Right lobe of liver (tissue), 6 donors: ENCODE measurements around the gene PSIP1. TPM values are rescaled to one million over a fixed set of nuclear protein-coding genes. Genes with fewer than 3 reads are reported as not detected.

Source experiments
- ATAC-seq, 4 donors: fragments of 200-7000 bp; cut with Tn5 transposase; one replicate each; pipeline ENCODE4 v1.9.1; 2020; ENCODE audit warnings: mild to moderate bottlenecking in 4 of 4, moderate library complexity in 4 of 4
- DNase-seq, 3 donors: peaks; one replicate each; pipeline ENCODE4 v3.0.0-alpha.2; 2020
- H3K27ac ChIP-seq, 3 donors: fragments of 200-600 bp; one replicate each; pipeline ENCODE4 v1.8.0; 2022
- H3K27me3 ChIP-seq, 2 donors: fragments of 200-600 bp; one replicate each; pipeline ENCODE4 v1.8.0; 2022
- H3K36me3 ChIP-seq, 4 donors: fragments of 200-600 bp; sonication (generic) in 1 of 4; one replicate each; pipeline versions ENCODE4 v1.5.1 to v1.8.0; 2017 to 2022; ENCODE audit warnings: control low read depth in 1 of 4
- H3K4me1 ChIP-seq, 4 donors: fragments of 200-600 bp; sonication (generic) in 1 of 4; one replicate each; pipeline versions ENCODE4 v1.5.1 to v1.8.0; 2017 to 2022; ENCODE audit warnings: control low read depth in 1 of 4
- H3K4me3 ChIP-seq, 3 donors: fragments of 200-600 bp; one replicate each; pipeline ENCODE4 v1.8.0; 2022
- H3K9me3 ChIP-seq, 4 donors: fragments of 200-600 bp; sonication (generic) in 1 of 4; one replicate each; pipeline versions ENCODE4 v1.5.1 to v1.8.0; 2017 to 2022; ENCODE audit warnings: control low read depth in 1 of 4
- POLR2A ChIP-seq: fragments of 450-650 bp; IDR thresholded peaks from one replicate; pipeline ENCODE4 v1.6.1; 2017; ENCODE audit warnings: antibody characterized with exemption, mild to moderate bottlenecking
- WGBS: methylation state at CpG from one replicate; pipeline ENCODE4 v1.1.6; 2018; ENCODE audit warnings: low coverage, low lambda C conversion rate; ENCODE audit not compliant: insufficient coverage; ENCODE audit errors: missing lambda C conversion rate; 5-methylcytosine and 5-hydroxymethylcytosine counted together
- intact Hi-C, 2 donors: fragments of 100-400 bp; cut with DNase I; formaldehyde crosslinking; loops; one replicate each; pipeline versions ENCODE4 v1.11.2 to v1.14.1; 2022
- total RNA-seq, 6 experiments: library from RNA; depleted of rRNA in 2 of 6; stranded (reverse); fragments of >200 nt in 2 of 6; fragmentation: NEBNext Ultra II Directional in 3 of 6; extraction: Animal tissue kit (Norgen Biotek cat#: 25700) in 3 of 6; gene quantifications; one replicate each; pipeline versions ENCODE4 v1.1.0 to v1.2.4, GENCODE V29; 2016 to 2023
- TF ChIP-seq, protein P1 (sequence below), 4 donors: fragments of 200-600 bp in 3 of 4; fragments of 450-650 bp in 1 of 4; IDR thresholded peaks; one replicate each; pipeline versions ENCODE4 v1.5.1 to v1.8.0; 2016 to 2022; ENCODE audit warnings: antibody characterized with exemption in 4 of 4, mild to moderate bottlenecking in 2 of 4
- donor health status: DM: no; HTN: yes; CAD: no.
- donor health status: DM: no; HTN: no; CAD: no.
- donor health status: DM: no; HTN: no; CAD: no.
- donor health status: DM: no; HTN: yes; CAD: no.
- donor health status: DM: no; HTN: yes; CAD: no.

PSIP1 gene
- total RNA-seq, 6 experiments from 2014 or later = 8.4 to 19.0 (median 12.0) TPM

DNA sequence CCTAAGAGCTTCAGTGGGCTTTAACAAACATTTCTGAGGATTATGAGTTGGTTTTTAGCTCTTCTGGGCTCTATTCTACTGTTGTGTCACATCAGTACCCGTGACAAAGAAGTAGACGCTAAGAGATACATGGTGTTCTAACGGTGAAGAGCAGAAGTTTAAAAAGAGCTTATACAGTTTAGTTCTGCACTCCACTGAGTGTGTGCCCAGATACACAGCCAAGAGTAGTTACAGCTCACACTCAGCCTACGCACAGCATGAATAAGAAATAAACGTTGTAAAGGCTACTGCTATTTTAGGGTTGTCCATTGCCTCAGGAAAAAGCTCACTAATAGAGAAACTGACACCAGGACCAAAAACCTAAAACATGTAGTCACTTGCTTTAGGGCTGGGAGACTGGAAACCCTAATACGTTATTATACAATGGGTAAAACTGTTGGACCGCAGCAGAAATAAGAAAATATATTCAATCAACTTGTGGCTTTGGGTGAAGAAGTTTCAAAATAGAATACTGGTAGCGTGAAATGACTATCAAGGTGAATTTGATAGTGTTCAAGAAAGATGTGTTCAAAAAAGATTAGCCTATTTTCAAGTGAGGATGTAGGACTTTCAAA is 34.7 kb downstream of the PSIP1 start:
- no peak for DNase-seq
- H3K4me1 ChIP-seq = peaks cover 0 to 15% (median 0%) of the 10 kb centered on the region in 4 donors
- intact Hi-C loops = no loop called here
- H3K36me3 ChIP-seq = peaks cover 0 to 3% (median under 1%) of the 10 kb centered on the region in 4 donors
- no peak for TF ChIP-seq POLR2A
- TF ChIP-seq, protein P1, sequence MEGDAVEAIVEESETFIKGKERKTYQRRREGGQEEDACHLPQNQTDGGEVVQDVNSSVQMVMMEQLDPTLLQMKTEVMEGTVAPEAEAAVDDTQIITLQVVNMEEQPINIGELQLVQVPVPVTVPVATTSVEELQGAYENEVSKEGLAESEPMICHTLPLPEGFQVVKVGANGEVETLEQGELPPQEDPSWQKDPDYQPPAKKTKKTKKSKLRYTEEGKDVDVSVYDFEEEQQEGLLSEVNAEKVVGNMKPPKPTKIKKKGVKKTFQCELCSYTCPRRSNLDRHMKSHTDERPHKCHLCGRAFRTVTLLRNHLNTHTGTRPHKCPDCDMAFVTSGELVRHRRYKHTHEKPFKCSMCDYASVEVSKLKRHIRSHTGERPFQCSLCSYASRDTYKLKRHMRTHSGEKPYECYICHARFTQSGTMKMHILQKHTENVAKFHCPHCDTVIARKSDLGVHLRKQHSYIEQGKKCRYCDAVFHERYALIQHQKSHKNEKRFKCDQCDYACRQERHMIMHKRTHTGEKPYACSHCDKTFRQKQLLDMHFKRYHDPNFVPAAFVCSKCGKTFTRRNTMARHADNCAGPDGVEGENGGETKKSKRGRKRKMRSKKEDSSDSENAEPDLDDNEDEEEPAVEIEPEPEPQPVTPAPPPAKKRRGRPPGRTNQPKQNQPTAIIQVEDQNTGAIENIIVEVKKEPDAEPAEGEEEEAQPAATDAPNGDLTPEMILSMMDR (IDR thresholded peaks at IDR 0.05) = no peak
- no peaks in the 10 kb centered on the region for H3K9me3 ChIP-seq
- no peak overlapping the region for H3K4me3 ChIP-seq
- no peak for ATAC-seq
- H3K27me3 ChIP-seq = no peaks in the 10 kb centered on the region
- no peak overlapping the region for H3K27ac ChIP-seq
- 91% methylated on average over 8 of the region's 8 CpGs for WGBS

DNA sequence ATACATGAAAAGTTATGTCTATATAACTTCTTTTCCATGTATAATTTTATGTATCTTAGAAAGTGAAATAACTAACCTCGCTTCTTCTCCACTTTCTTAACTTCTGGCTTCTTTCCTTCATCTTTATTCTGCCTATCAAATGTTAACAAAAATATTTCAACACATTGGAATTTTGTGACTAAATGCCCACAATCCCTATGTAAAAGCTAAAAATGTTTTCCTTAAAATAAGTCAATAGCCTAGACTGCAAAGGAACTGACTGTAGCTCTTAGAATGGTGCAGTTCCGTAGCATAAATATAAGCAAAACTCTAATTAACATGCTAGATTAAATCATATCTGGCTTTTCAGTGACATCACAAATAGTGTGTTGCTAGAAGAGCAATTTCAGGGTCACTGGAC is 40.9 kb downstream of the PSIP1 start:
- 86% methylated on average over 2 of the region's 2 CpGs for WGBS
- H3K27ac ChIP-seq = no peak overlapping the region

DNA sequence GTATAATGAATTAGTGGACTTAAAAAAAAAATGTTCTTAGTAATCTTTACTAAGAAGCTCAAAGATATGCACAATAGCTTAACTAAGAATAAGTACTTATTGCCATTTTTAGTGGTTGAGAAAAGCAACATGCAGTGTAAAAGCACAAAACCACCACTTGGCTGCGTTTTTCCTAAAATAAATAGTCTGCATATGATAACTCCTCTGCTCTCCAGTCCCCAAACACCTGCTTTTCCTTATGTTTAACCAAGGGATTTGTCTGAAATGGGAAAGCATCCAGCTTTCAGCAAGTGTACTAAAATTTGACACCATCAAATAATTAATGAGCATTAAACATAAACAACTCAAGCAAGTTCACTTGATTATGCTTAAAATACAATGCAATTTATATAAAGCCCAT is 41.4 kb downstream of the PSIP1 start:
- no peak overlapping the region for H3K4me3 ChIP-seq
- H3K36me3 ChIP-seq = peaks cover 0 to 35% (median 2%) of the 10 kb centered on the region in 4 donors
- intact Hi-C loops = no loop called here
- no peak for ATAC-seq
- 71% methylated on average over 1 of the region's 1 CpG for WGBS
- H3K9me3 ChIP-seq = no peaks in the 10 kb centered on the region
- TF ChIP-seq, protein P1 (IDR thresholded peaks at IDR 0.05) = no peak
- TF ChIP-seq POLR2A = no peak
- DNase-seq = no peak
- H3K4me1 ChIP-seq = no peaks in the 10 kb centered on the region
- H3K27ac ChIP-seq = no peak overlapping the region
- H3K27me3 ChIP-seq = no peaks in the 10 kb centered on the region

More for the DNA sequence above, 40.9 kb downstream of the PSIP1 start:
- DNase-seq (no peak), ATAC-seq (no peak)
- intact Hi-C loops = no loop called here
- Histone ChIP-seq H3K27me3 (no peaks in the 10 kb centered on the region), H3K4me1 (no peaks in the 10 kb centered on the region), H3K4me3 (no peak overlapping the region), H3K36me3 (peaks cover 0 to 33% (median 2%) of the 10 kb centered on the region in 4 donors), H3K9me3 (no peaks in the 10 kb centered on the region)
- no peak for TF ChIP-seq POLR2A
- TF ChIP-seq, protein P1 (IDR thresholded peaks at IDR 0.05) = no peak

DNA sequence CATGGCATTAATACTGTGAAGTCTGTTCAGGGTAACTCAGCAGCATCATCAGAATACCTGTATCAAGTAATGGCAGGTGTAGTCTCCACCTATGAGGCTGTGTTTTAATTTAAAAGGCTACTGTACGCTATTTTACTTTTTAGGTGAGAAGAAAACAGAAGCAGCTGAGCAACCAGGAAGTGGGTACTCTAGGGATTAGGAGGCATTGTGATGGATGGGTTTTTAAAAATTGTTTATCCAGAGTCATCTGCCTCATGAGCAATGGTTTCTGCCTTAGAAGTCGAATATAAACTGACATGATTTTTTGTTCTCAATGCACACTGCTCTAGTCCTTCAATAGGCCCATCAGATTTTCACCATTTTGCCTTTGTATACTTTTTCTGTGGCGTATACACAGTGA is 42.6 kb downstream of the PSIP1 start:
- 96% methylated on average over 3 of the region's 3 CpGs for whole genome bisulfite sequencing
- intact Hi-C loops = no loop called here
- TF ChIP-seq, protein P1 (IDR thresholded peaks at IDR 0.05) = no peak
- no peak for TF ChIP-seq POLR2A
- H3K4me3 ChIP-seq = no peak overlapping the region
- no peak overlapping the region for H3K27ac ChIP-seq
- no peak for DNase-seq
- no peak for ATAC-seq
- H3K27me3 ChIP-seq = no peaks in the 10 kb centered on the region
- H3K36me3 ChIP-seq = peaks cover 0 to 39% (median 4%) of the 10 kb centered on the region in 4 donors
- no peaks in the 10 kb centered on the region for H3K4me1 ChIP-seq
- no peaks in the 10 kb centered on the region for H3K9me3 ChIP-seq
